PC-9 (cell line): ENCODE results near the gene PEG3. TPM values are rescaled to one million over a fixed set of nuclear protein-coding genes. Genes with fewer than 3 reads are reported as not detected.

Source experiments
- BruUV-seq: library from RNA; stranded (reverse); fragments of 400-500 nt; replicated peaks from 2 replicates; lab custom pipeline; 2021; lab: Mats Ljungman, UMichigan
- CTCF ChIA-PET: fragments of 300-600 bp; sonication (Branson Sonifier 250); formaldehyde crosslinking; loops from one replicate; lab custom pipeline; 2022; ENCODE audit warnings: antibody characterized with exemption; lab: Charles Lee
- POLR2A ChIA-PET: fragments of 300-600 bp; sonication (Branson Sonifier 250); formaldehyde crosslinking; loops from one replicate; lab custom pipeline; 2022; ENCODE audit warnings: antibody characterized with exemption; ENCODE audit not compliant: unreplicated experiment; lab: Charles Lee
- DNase-seq, 2 experiments: peaks; one replicate each; pipeline versions ENCODE4 v3.0.0 to v3.0.0-alpha.2; 2015 to 2022; ENCODE audit warnings: mixed read lengths in 1 of 2
- H2AFZ ChIP-seq: fragments of 200-600 bp; sonication (generic); 2 replicates; pipeline ENCODE4 v1.8.1; 2017; ENCODE audit warnings: antibody characterized with exemption
- H3F3A ChIP-seq: fragments of 200-600 bp; sonication (generic); 2 replicates; pipeline ENCODE4 v1.8.1; 2017; ENCODE audit warnings: antibody characterized with exemption, mild to moderate bottlenecking, low read depth; ENCODE audit not compliant: insufficient read depth
- H3K27ac ChIP-seq: fragments of 200-600 bp; sonication (generic); 2 replicates; pipeline ENCODE4 v1.6.1; 2016; ENCODE audit warnings: mixed run types
- H3K27me3 ChIP-seq: fragments of 200-600 bp; sonication (generic); 2 replicates; pipeline ENCODE4 v1.6.1; 2016; ENCODE audit warnings: low read depth, mixed run types; ENCODE audit not compliant: insufficient read depth
- H3K36me3 ChIP-seq: fragments of 200-600 bp; sonication (generic); 2 replicates; pipeline ENCODE4 v1.6.1; 2016; ENCODE audit warnings: low read depth, mixed run types
- H3K4me1 ChIP-seq: fragments of 200-600 bp; sonication (generic); replicated peaks from 2 replicates; pipeline ENCODE4 v1.6.1; 2016; ENCODE audit warnings: mixed run types; ENCODE audit not compliant: insufficient read depth
- H3K4me2 ChIP-seq: fragments of 200-600 bp; sonication (generic); 2 replicates; pipeline ENCODE4 v1.6.1; 2017; ENCODE audit warnings: mixed run types
- H3K4me3 ChIP-seq: fragments of 200-600 bp; sonication (generic); 2 replicates; pipeline ENCODE4 v1.6.1; 2016; ENCODE audit warnings: mixed run types
- H3K79me2 ChIP-seq: fragments of 200-600 bp; sonication (generic); 2 replicates; pipeline ENCODE4 v1.6.1; 2017; ENCODE audit warnings: low read depth, mixed run types
- H3K9me2 ChIP-seq: fragments of 200-600 bp; sonication (generic); 2 replicates; pipeline ENCODE4 v1.8.1; 2017; ENCODE audit warnings: mild to moderate bottlenecking; ENCODE audit not compliant: insufficient read depth
- H3K9me3 ChIP-seq: fragments of 200-600 bp; sonication (generic); 2 replicates; pipeline ENCODE4 v1.8.1; 2016; ENCODE audit warnings: low read depth; ENCODE audit not compliant: insufficient read depth
- H4K20me1 ChIP-seq: fragments of 200-600 bp; sonication (generic); 2 replicates; pipeline ENCODE4 v1.8.1; 2017; ENCODE audit not compliant: insufficient read depth
- CTCF ChIP-seq: fragments of 200-600 bp; sonication (generic); conservative IDR thresholded peaks from 2 replicates; pipeline ENCODE4 v1.6.1; 2017; ENCODE audit warnings: mixed run types, antibody characterized with exemption, mild to moderate bottlenecking, moderate library complexity
- EZH2 ChIP-seq: fragments of 200-600 bp; sonication (generic); IDR thresholded peaks from 2 replicates; pipeline ENCODE4 v1.8.0; 2017; ENCODE audit warnings: antibody characterized with exemption, low read depth
- intact Hi-C: fragments of 100-400 bp; cut with micrococcal nuclease; formaldehyde crosslinking; loops from one replicate; pipeline ENCODE4 v1.10.0; 2022; ENCODE audit not compliant: unreplicated experiment
- total RNA-seq: library from RNA; stranded (reverse); gene quantifications from 2 replicates; pipeline ENCODE4 v1.2.3, GENCODE V29; 2021

PEG3 gene
- total RNA-seq, 1 experiment from 2014 or later = not detected

GRCh38 chr19:56837492-56838023, 3.0 kb downstream of the PEG3 start:
- Histone ChIP-seq H3K36me3 (no peaks in the 10 kb centered on the region), H3K27ac (no peak overlapping the region), H3K9me3 (peaks cover 5% of the 10 kb centered on the region; the same call in 1 of the 2 replicates)

GRCh38 chr19:56837004-56837403, 3.5 kb downstream of the PEG3 start:
- H3K36me3 ChIP-seq = no peaks in the 10 kb centered on the region
- no peak overlapping the region for H3K4me2 ChIP-seq
- no peaks in the 10 kb centered on the region for H3F3A ChIP-seq
- H3K27me3 ChIP-seq = no peaks in the 10 kb centered on the region
- BruUV-seq = no TSS peak
- intact Hi-C loops = no loop called here
- no peak overlapping the region for H3K27ac ChIP-seq
- no peaks in the 10 kb centered on the region for H4K20me1 ChIP-seq
- TF ChIP-seq EZH2 (no peak), CTCF (no peak)
- H3K79me2 ChIP-seq = no peaks in the 10 kb centered on the region
- H3K4me1 ChIP-seq = no peaks in the 10 kb centered on the region
- CTCF ChIA-PET = interaction anchor here (0.7 kb wide), 1 partner anchor 1315 kb away, joined by 7 read pairs; no protein-coding TSS in a partner anchor
- no peak overlapping the region for H3K4me3 ChIP-seq
- peaks cover 5% of the 10 kb centered on the region; the same call in 1 of the 2 replicates for H3K9me3 ChIP-seq
- no peak for DNase-seq
- POLR2A ChIA-PET = no interaction called here
- no peaks in the 10 kb centered on the region for H3K9me2 ChIP-seq
- H2AFZ ChIP-seq = no peak overlapping the region

More at GRCh38 chr19:56837492-56838023, 3.0 kb downstream of the PEG3 start:
- no peak for DNase-seq
- ChIA-PET POLR2A (no interaction called here), CTCF (interaction anchor here (0.7 kb wide), 1 partner anchor 1315 kb away, joined by 7 read pairs; no protein-coding TSS in a partner anchor)
- H3K27me3 ChIP-seq = no peaks in the 10 kb centered on the region
- no peaks in the 10 kb centered on the region for H3K4me1 ChIP-seq
- H3K4me3 ChIP-seq = no peak overlapping the region
- TF ChIP-seq CTCF (peak; percentile 23; the same call in 1 of the 2 replicates), EZH2 (no peak)
- BruUV-seq = no TSS peak
- no peaks in the 10 kb centered on the region for H3K79me2 ChIP-seq
- no peaks in the 10 kb centered on the region for H4K20me1 ChIP-seq
- intact Hi-C loops = no loop called here
- no peak overlapping the region for H2AFZ ChIP-seq
- H3K4me2 ChIP-seq = no peak overlapping the region
- H3F3A ChIP-seq = no peaks in the 10 kb centered on the region
- no peaks in the 10 kb centered on the region for H3K9me2 ChIP-seq

GRCh38 chr19:56836059-56836458, 4.5 kb downstream of the PEG3 start:
- no peaks in the 10 kb centered on the region for H3K4me1 ChIP-seq
- H3K4me2 ChIP-seq = no peak overlapping the region
- ChIA-PET CTCF (no interaction called here), POLR2A (no interaction called here)
- no peak overlapping the region for H3K27ac ChIP-seq
- H3K36me3 ChIP-seq = no peaks in the 10 kb centered on the region
- H3K9me3 ChIP-seq = peaks cover 5% of the 10 kb centered on the region; the same call in 1 of the 2 replicates
- no peaks in the 10 kb centered on the region for H3K9me2 ChIP-seq
- no peak overlapping the region for H3K4me3 ChIP-seq
- no peak for DNase-seq
- no peaks in the 10 kb centered on the region for H3K27me3 ChIP-seq
- no peak overlapping the region for H2AFZ ChIP-seq
- H4K20me1 ChIP-seq = no peaks in the 10 kb centered on the region
- TF ChIP-seq CTCF (no peak), EZH2 (no peak)
- no TSS peak for BruUV-seq
- intact Hi-C loops = no loop called here
- no peaks in the 10 kb centered on the region for H3F3A ChIP-seq
- no peaks in the 10 kb centered on the region for H3K79me2 ChIP-seq
